H9 (cell line): Measurements from ENCODE around the gene PLEKHM3. TPM values are rescaled to one million over a fixed set of nuclear protein-coding genes. Genes with fewer than 3 reads are reported as not detected.

Source experiments
- DNase-seq: peaks from one replicate; pipeline ENCODE4 v3.0.0-alpha.2; 2017
- H2AFZ ChIP-seq: one replicate; pipeline ENCODE4 v1.6.1; 2013; ENCODE audit warnings: mild to moderate bottlenecking, low read length, control low read depth, moderate library complexity
- H2AK5ac ChIP-seq: 2 replicates; pipeline ENCODE4 v1.6.1; 2013; ENCODE audit warnings: low read length, control low read depth, mixed read lengths; ENCODE audit not compliant: insufficient read length
- H2BK120ac ChIP-seq: one replicate; pipeline ENCODE4 v1.6.1; 2013; ENCODE audit warnings: low read depth, mild to moderate bottlenecking, low read length, control low read depth, inconsistent platforms; ENCODE audit not compliant: poor library complexity, severe bottlenecking
- H2BK12ac ChIP-seq: 2 replicates; pipeline ENCODE4 v1.6.1; 2013; ENCODE audit warnings: low read length, control low read depth, mixed read lengths, low read depth; ENCODE audit not compliant: insufficient read length
- H2BK15ac ChIP-seq: 2 replicates; pipeline ENCODE4 v1.6.1; 2013; ENCODE audit warnings: low read depth, low read length, control low read depth
- H2BK20ac ChIP-seq: one replicate; pipeline ENCODE4 v1.6.1; 2013; ENCODE audit warnings: low read depth, mild to moderate bottlenecking, low read length, control low read depth, inconsistent platforms; ENCODE audit not compliant: poor library complexity, severe bottlenecking
- H2BK5ac ChIP-seq: 2 replicates; pipeline ENCODE4 v1.6.1; 2013; ENCODE audit warnings: low read length, control low read depth, mixed read lengths; ENCODE audit not compliant: insufficient read length
- H3K14ac ChIP-seq: 2 replicates; pipeline ENCODE4 v1.6.1; 2013; ENCODE audit warnings: low read length, control low read depth; ENCODE audit not compliant: insufficient read depth
- H3K18ac ChIP-seq: 2 replicates; pipeline ENCODE4 v1.6.1; 2013; ENCODE audit warnings: low read depth, mild to moderate bottlenecking, mixed read lengths, low read length, control low read depth; ENCODE audit not compliant: insufficient read length
- H3K23ac ChIP-seq: 2 replicates; pipeline ENCODE4 v1.6.1; 2013; ENCODE audit warnings: low read length, control low read depth, mixed read lengths, low read depth; ENCODE audit not compliant: insufficient read length
- H3K23me2 ChIP-seq: 2 replicates; pipeline ENCODE4 v1.6.1; 2013; ENCODE audit warnings: low read depth, mild to moderate bottlenecking, mixed read lengths, low read length, control low read depth; ENCODE audit not compliant: insufficient read length, poor library complexity, severe bottlenecking
- H3K27ac ChIP-seq: 2 replicates; pipeline ENCODE4 v1.5.1; 2013; ENCODE audit warnings: low read length, control low read depth, mixed read lengths, low read depth; ENCODE audit not compliant: insufficient read length
- H3K27me3 ChIP-seq: 2 replicates; pipeline ENCODE4 v1.6.1; 2013; ENCODE audit warnings: low read length, control low read depth, inconsistent platforms; ENCODE audit not compliant: insufficient read depth
- H3K4ac ChIP-seq: 2 replicates; pipeline ENCODE4 v1.6.1; 2013; ENCODE audit warnings: low read depth, mild to moderate bottlenecking, control low read depth, inconsistent platforms, low read length, moderate library complexity
- H3K4me1 ChIP-seq: 2 replicates; pipeline ENCODE4 v1.6.1; 2013; ENCODE audit warnings: low read length, control low read depth, inconsistent platforms; ENCODE audit not compliant: insufficient read depth
- H3K4me2 ChIP-seq: 2 replicates; pipeline ENCODE4 v1.6.1; 2013; ENCODE audit warnings: low read length, control low read depth, mixed read lengths; ENCODE audit not compliant: insufficient read length, insufficient read depth
- H3K56ac ChIP-seq: 2 replicates; pipeline ENCODE4 v1.6.1; 2013; ENCODE audit warnings: low read depth, mild to moderate bottlenecking, mixed read lengths, low read length, control low read depth; ENCODE audit not compliant: insufficient read length
- H3K79me1 ChIP-seq: 2 replicates; pipeline ENCODE4 v1.6.1; 2013; ENCODE audit warnings: low read depth, mild to moderate bottlenecking, moderate library complexity, low read length, control low read depth, inconsistent platforms; ENCODE audit not compliant: insufficient read depth, poor library complexity, severe bottlenecking
- H3K79me2 ChIP-seq: 2 replicates; pipeline ENCODE4 v1.6.1; 2013; ENCODE audit warnings: low read length, control low read depth, inconsistent platforms; ENCODE audit not compliant: insufficient read depth
- H3K9ac ChIP-seq: 2 replicates; pipeline ENCODE4 v1.6.1; 2013; ENCODE audit warnings: low read length, control low read depth, mixed read lengths; ENCODE audit not compliant: insufficient read length; ENCODE audit errors: extremely low read depth
- H3K9me3 ChIP-seq: one replicate; pipeline ENCODE4 v1.6.1; 2013; ENCODE audit warnings: low read depth, low read length, inconsistent platforms; ENCODE audit not compliant: control insufficient read depth
- H3T11ph ChIP-seq: one replicate; pipeline ENCODE4 v1.6.1; 2013; ENCODE audit warnings: mild to moderate bottlenecking, low read length, control low read depth, inconsistent platforms
- H4K20me1 ChIP-seq: one replicate; pipeline ENCODE4 v1.6.1; 2013; ENCODE audit not compliant: control insufficient read depth, insufficient read length, insufficient read depth
- H4K5ac ChIP-seq: 2 replicates; pipeline ENCODE4 v1.6.1; 2013; ENCODE audit warnings: low read depth, mild to moderate bottlenecking, mixed read lengths, low read length, control low read depth; ENCODE audit not compliant: insufficient read length
- H4K8ac ChIP-seq: replicated peaks from 2 replicates; pipeline ENCODE4 v1.6.1; 2013; ENCODE audit warnings: low read length, control low read depth, mixed read lengths, low read depth; ENCODE audit not compliant: insufficient read length
- H4K91ac ChIP-seq: 2 replicates; pipeline ENCODE4 v1.6.1; 2013; ENCODE audit warnings: low read depth, mild to moderate bottlenecking, moderate library complexity, mixed read lengths, low read length, control low read depth; ENCODE audit not compliant: insufficient read length
- H3K27ac Mint-ChIP-seq, 3 experiments: 2 replicates in 2 of 3; 3 replicates in 1 of 3; pipeline ENCODE4 v1.8.0; 2020 to 2021; ENCODE audit warnings: mixed read lengths in 3 of 3, mild to moderate bottlenecking in 1 of 3, moderate library complexity in 1 of 3
- H3K27me3 Mint-ChIP-seq: 2 replicates; pipeline ENCODE4 v1.8.0; 2021; ENCODE audit warnings: low read depth, mild to moderate bottlenecking, moderate library complexity, mixed read lengths
- H3K36me3 Mint-ChIP-seq, 3 experiments: 2 replicates in 2 of 3; 3 replicates in 1 of 3; pipeline ENCODE4 v1.8.0; 2020 to 2021; ENCODE audit warnings: low read depth in 3 of 3, mixed read lengths in 3 of 3; ENCODE audit not compliant: insufficient read depth in 1 of 3
- H3K4me1 Mint-ChIP-seq, 2 experiments: 2 replicates each; pipeline ENCODE4 v1.8.0; 2020; ENCODE audit warnings: mixed read lengths in 2 of 2
- H3K4me3 Mint-ChIP-seq, 2 experiments: 2 replicates in 1 of 2; 3 replicates in 1 of 2; pipeline ENCODE4 v1.8.0; 2020 to 2021; ENCODE audit warnings: mild to moderate bottlenecking in 2 of 2, mixed read lengths in 2 of 2, moderate library complexity in 1 of 2
- H3K9me3 Mint-ChIP-seq, 2 experiments: 2 replicates in 1 of 2; 3 replicates in 1 of 2; pipeline ENCODE4 v1.8.0; 2020; ENCODE audit warnings: mild to moderate bottlenecking in 2 of 2, mixed read lengths in 2 of 2, moderate library complexity in 1 of 2
- CTCF ChIP-seq: fragments of 200-600 bp; sonication (generic); conservative IDR thresholded peaks from 3 replicates; pipeline ENCODE4 v1.8.0; 2021; ENCODE audit warnings: antibody characterized with exemption, mild to moderate bottlenecking
- WGBS: extraction: QIAGEN DNeasy Blood & Tissue Kit; methylation state at CpG from one replicate; pipeline ENCODE4 v1.1.7; 2013; ENCODE audit warnings: missing lambda C conversion rate, low lambda C conversion rate, mixed read lengths; ENCODE audit not compliant: insufficient read length; ENCODE audit errors: extremely low coverage; 5-methylcytosine and 5-hydroxymethylcytosine counted together
- total RNA-seq: library from RNA; stranded (reverse); gene quantifications from 2 replicates; pipeline ENCODE4 v1.2.1, GENCODE V29; 2021

PLEKHM3 gene
- total RNA-seq, 1 experiment from 2014 or later = 7.5 TPM

GRCh38 chr2:207939342-207940108, 85.8 kb downstream of the PLEKHM3 start:
- H3K4me1 ChIP-seq = peaks cover 2% of the 10 kb centered on the region; the same call in 1 of the 2 replicates
- H3K4ac ChIP-seq = no peak overlapping the region
- Mint-ChIP-seq H3K9me3 (no peaks in the 10 kb centered on the region), H3K27me3 (no peaks in the 10 kb centered on the region), H3K27ac (peak overlapping the region in 2 of 3 experiments; percentile 2 to 35; a peak in 2 of 7 replicates), H3K36me3 (0 out of 7 replicates have a peak, but pooled peaks cover 0 to 5% (median 0%) of the 10 kb centered on the region in 3 experiments), H3K4me3 (no peak overlapping the region), H3K4me1 (peaks cover 25 to 27% of the 10 kb centered on the region in 2 experiments)
- no peak overlapping the region for H4K5ac ChIP-seq
- no peak overlapping the region for H3K23ac ChIP-seq
- DNase-seq = no peak
- no peaks in the 10 kb centered on the region for H3K27me3 ChIP-seq
- no peak overlapping the region for H3K4me2 ChIP-seq
- no peak for TF ChIP-seq CTCF
- H3K79me1 ChIP-seq = no peaks in the 10 kb centered on the region
- H2BK15ac ChIP-seq = no peak overlapping the region
- no peak overlapping the region for H2AFZ ChIP-seq
- WGBS = no CpG with 5 or more reads among the region's 8 CpGs
- no peak overlapping the region for H3K27ac ChIP-seq
- H2BK12ac ChIP-seq = no peak overlapping the region
- H3T11ph ChIP-seq = no peak overlapping the region
- no peaks in the 10 kb centered on the region for H4K20me1 ChIP-seq
- H4K8ac ChIP-seq = no peak overlapping the region
- H4K91ac ChIP-seq = no peak overlapping the region
- H3K18ac ChIP-seq = no peak overlapping the region
- no peak overlapping the region for H3K14ac ChIP-seq
- H2BK120ac ChIP-seq = no peak overlapping the region
- no peak overlapping the region for H2BK5ac ChIP-seq
- no peak overlapping the region for H3K9ac ChIP-seq
- H3K23me2 ChIP-seq = no peaks in the 10 kb centered on the region
- H2AK5ac ChIP-seq = no peak overlapping the region
- H3K9me3 ChIP-seq = no peaks in the 10 kb centered on the region
- no peaks in the 10 kb centered on the region for H3K79me2 ChIP-seq
- H2BK20ac ChIP-seq = no peak overlapping the region
- no peak overlapping the region for H3K56ac ChIP-seq
